DOHH2 (cell line): ENCODE results near the gene GSTA1.
"Not testable (repeated sequence)": the region's sequence is repeated elsewhere in the genome, so short reads cannot be mapped to it uniquely, and the experiment has no call there.

ENCODE experiments used
- H3F3A ChIP-seq: fragments of 200-600 bp; sonication (generic), shearing (Covaris generic); 2 replicates; pipeline ENCODE4 v1.6.0; 2016; ENCODE audit warnings: antibody characterized with exemption, mild to moderate bottlenecking; ENCODE audit not compliant: control insufficient read depth, insufficient read depth
- H3K27ac ChIP-seq: fragments of 200-600 bp; sonication (generic); 2 replicates; pipeline ENCODE4 v1.5.1; 2014; ENCODE audit warnings: low read depth, mild to moderate bottlenecking, low read length, moderate library complexity
- H3K27me3 ChIP-seq: fragments of 200-600 bp; sonication (generic); 2 replicates; pipeline ENCODE4 v1.6.1; 2014; ENCODE audit warnings: mild to moderate bottlenecking, low read length, mixed read lengths; ENCODE audit not compliant: control insufficient read depth
- H3K36me3 ChIP-seq: fragments of 200-600 bp; sonication (generic); 2 replicates; pipeline ENCODE4 v1.6.1; 2014; ENCODE audit warnings: mild to moderate bottlenecking, low read length, moderate library complexity, mixed read lengths; ENCODE audit not compliant: control insufficient read depth
- H3K4me1 ChIP-seq: fragments of 200-600 bp; sonication (generic); 2 replicates; pipeline ENCODE4 v1.6.1; 2014; ENCODE audit warnings: mild to moderate bottlenecking, low read length, mixed read lengths; ENCODE audit not compliant: control insufficient read depth
- H3K4me2 ChIP-seq: fragments of 200-600 bp; sonication (generic); 2 replicates; pipeline ENCODE4 v1.6.0; 2014; ENCODE audit warnings: mild to moderate bottlenecking, low read length, moderate library complexity
- H3K4me3 ChIP-seq: fragments of 200-600 bp; sonication (generic); 2 replicates; pipeline ENCODE4 v1.5.1; 2014; ENCODE audit warnings: mild to moderate bottlenecking, low read length, mixed read lengths
- H3K79me2 ChIP-seq: fragments of 200-600 bp; sonication (generic); 2 replicates; pipeline ENCODE4 v1.6.1; 2014; ENCODE audit warnings: mild to moderate bottlenecking, low read length, mixed read lengths; ENCODE audit not compliant: control insufficient read depth
- H3K9me2 ChIP-seq: fragments of 200-600 bp; sonication (generic); replicated peaks from 2 replicates; pipeline ENCODE4 v1.6.1; 2014; ENCODE audit warnings: mild to moderate bottlenecking, low read length, mixed read lengths; ENCODE audit not compliant: control insufficient read depth
- H3K9me3 ChIP-seq: fragments of 200-600 bp; sonication (generic); 2 replicates; pipeline ENCODE4 v1.6.1; 2014; ENCODE audit warnings: antibody characterized with exemption, low read length, mixed read lengths; ENCODE audit not compliant: control insufficient read depth, insufficient read depth
- H4K20me1 ChIP-seq: fragments of 200-600 bp; sonication (generic); 2 replicates; pipeline ENCODE4 v1.6.0; 2014; ENCODE audit warnings: low read depth, mild to moderate bottlenecking, antibody characterized with exemption, low read length, moderate library complexity; ENCODE audit not compliant: control insufficient read depth, insufficient read depth
- EZH2phosphoT487 ChIP-seq: fragments of 200-600 bp; sonication (generic); IDR thresholded peaks from 2 replicates; pipeline ENCODE4 v1.6.1; 2017; ENCODE audit warnings: borderline replicate concordance, mild to moderate bottlenecking, antibody characterized with exemption, low read length, moderate library complexity, mixed read lengths
- TF ChIP-seq, protein P1 (sequence below): fragments of 200-600 bp; sonication (generic); IDR thresholded peaks from one replicate; pipeline ENCODE4 v1.5.1; 2014; ENCODE audit warnings: antibody characterized with exemption, mild to moderate bottlenecking, low read depth, low read length; ENCODE audit not compliant: poor library complexity, severe bottlenecking

GSTA1 gene

GRCh38 chr6:52808660-52809059, 5.0 kb upstream of the GSTA1 start:
- H3K9me3 ChIP-seq = no peaks in the 10 kb centered on the region
- H3K4me3 ChIP-seq = no peak overlapping the region
- no peak overlapping the region for H3K4me2 ChIP-seq
- no peaks in the 10 kb centered on the region for H3K79me2 ChIP-seq
- no peak overlapping the region for H3K27ac ChIP-seq
- no peaks in the 10 kb centered on the region for H3K36me3 ChIP-seq
- TF ChIP-seq EZH2phosphoT487 = no peak
- TF ChIP-seq, protein P1, sequence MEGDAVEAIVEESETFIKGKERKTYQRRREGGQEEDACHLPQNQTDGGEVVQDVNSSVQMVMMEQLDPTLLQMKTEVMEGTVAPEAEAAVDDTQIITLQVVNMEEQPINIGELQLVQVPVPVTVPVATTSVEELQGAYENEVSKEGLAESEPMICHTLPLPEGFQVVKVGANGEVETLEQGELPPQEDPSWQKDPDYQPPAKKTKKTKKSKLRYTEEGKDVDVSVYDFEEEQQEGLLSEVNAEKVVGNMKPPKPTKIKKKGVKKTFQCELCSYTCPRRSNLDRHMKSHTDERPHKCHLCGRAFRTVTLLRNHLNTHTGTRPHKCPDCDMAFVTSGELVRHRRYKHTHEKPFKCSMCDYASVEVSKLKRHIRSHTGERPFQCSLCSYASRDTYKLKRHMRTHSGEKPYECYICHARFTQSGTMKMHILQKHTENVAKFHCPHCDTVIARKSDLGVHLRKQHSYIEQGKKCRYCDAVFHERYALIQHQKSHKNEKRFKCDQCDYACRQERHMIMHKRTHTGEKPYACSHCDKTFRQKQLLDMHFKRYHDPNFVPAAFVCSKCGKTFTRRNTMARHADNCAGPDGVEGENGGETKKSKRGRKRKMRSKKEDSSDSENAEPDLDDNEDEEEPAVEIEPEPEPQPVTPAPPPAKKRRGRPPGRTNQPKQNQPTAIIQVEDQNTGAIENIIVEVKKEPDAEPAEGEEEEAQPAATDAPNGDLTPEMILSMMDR = no peak
- no peaks in the 10 kb centered on the region for H3K4me1 ChIP-seq
- H3F3A ChIP-seq = no peaks in the 10 kb centered on the region
- no peaks in the 10 kb centered on the region for H3K27me3 ChIP-seq
- no peaks in the 10 kb centered on the region for H4K20me1 ChIP-seq
- H3K9me2 ChIP-seq = no peaks in the 10 kb centered on the region

GRCh38 chr6:52802806-52803205, 810 bp downstream of the GSTA1 start:
- no peaks in the 10 kb centered on the region for H3F3A ChIP-seq
- no peaks in the 10 kb centered on the region for H3K79me2 ChIP-seq
- H4K20me1 ChIP-seq = no peaks in the 10 kb centered on the region
- H3K9me2 ChIP-seq = no peaks in the 10 kb centered on the region
- no peak overlapping the region for H3K27ac ChIP-seq
- no peak overlapping the region for H3K4me2 ChIP-seq
- no peaks in the 10 kb centered on the region for H3K4me1 ChIP-seq
- no peaks in the 10 kb centered on the region for H3K36me3 ChIP-seq
- no peaks in the 10 kb centered on the region for H3K9me3 ChIP-seq
- H3K4me3 ChIP-seq = no peak overlapping the region
- TF ChIP-seq, protein P1 = no peak
- TF ChIP-seq EZH2phosphoT487 = no peak
- H3K27me3 ChIP-seq = no peaks in the 10 kb centered on the region

GRCh38 chr6:52801188-52801841, 2.3 kb downstream of the GSTA1 start:
- Histone ChIP-seq H3K4me1 (no peaks in the 10 kb centered on the region), H3K4me2 (no peak overlapping the region), H3F3A (no peaks in the 10 kb centered on the region), H3K9me2 (no peaks in the 10 kb centered on the region), H3K79me2 (no peaks in the 10 kb centered on the region), H3K4me3 (no peak overlapping the region), H4K20me1 (no peaks in the 10 kb centered on the region), H3K36me3 (no peaks in the 10 kb centered on the region), H3K27ac (no peak overlapping the region), H3K9me3 (no peaks in the 10 kb centered on the region), H3K27me3 (no peaks in the 10 kb centered on the region)
- TF ChIP-seq, protein P1 = no peak
- no peak for TF ChIP-seq EZH2phosphoT487

DNA sequence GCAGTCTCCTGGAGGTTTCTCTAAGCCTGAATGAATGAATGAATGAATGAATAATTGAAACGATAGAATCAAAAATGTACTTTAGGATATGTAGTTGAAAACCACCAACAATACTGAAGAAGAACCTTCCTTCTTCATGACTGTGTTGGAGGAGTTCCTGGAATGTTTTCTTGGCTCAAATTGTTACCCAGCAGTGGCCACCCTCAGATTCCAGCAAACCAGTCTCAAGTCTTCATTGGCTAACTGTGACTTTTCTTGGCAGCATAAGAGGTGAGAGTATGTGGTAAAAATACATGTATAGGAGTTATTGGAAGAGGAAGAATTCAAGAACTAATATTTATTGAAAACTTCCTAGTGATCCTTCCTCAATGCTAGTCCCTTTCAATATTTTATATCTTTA, 4.3 kb downstream of the GSTA1 start:
- H3K36me3 ChIP-seq, H3K79me2 ChIP-seq, H3K27me3 ChIP-seq, H3K4me3 ChIP-seq, H3K9me3 ChIP-seq, H3F3A ChIP-seq, H4K20me1 ChIP-seq, H3K9me2 ChIP-seq, H3K4me2 ChIP-seq, H3K4me1 ChIP-seq, H3K27ac ChIP-seq: not testable (repeated sequence)

DNA sequence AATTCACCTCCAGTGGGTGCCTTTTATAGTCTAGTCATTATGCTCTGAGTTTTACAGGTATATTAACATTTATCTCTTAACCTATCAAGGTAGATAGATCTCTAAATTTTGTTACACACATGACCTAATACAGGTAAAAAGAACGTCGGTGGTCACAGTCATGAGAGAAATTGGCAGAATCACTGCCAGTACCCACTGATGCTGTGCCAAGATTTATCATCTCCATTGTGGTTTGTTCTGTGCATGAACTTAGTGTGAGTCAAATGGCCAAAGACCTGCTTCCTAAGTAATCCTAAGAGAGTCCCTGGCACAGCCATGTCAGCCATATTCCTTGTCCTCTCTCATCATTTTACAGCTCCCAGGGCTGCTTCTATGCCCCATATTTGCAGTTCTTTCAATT, 9.2 kb downstream of the GSTA1 start:
- H4K20me1 ChIP-seq, H3K4me2 ChIP-seq, H3K4me3 ChIP-seq, H3K9me3 ChIP-seq, H3K4me1 ChIP-seq, H3K27me3 ChIP-seq, H3K36me3 ChIP-seq, H3K9me2 ChIP-seq, H3K79me2 ChIP-seq, H3K27ac ChIP-seq, H3F3A ChIP-seq: not testable (repeated sequence)
